DOHH2 (cell line): Measurements from ENCODE around the gene SLC35G2.

Experiments used
- EZH2phosphoT487 ChIP-seq: fragments of 200-600 bp; sonication (generic); IDR thresholded peaks from 2 replicates; pipeline ENCODE4 v1.6.1; 2017; ENCODE audit warnings: borderline replicate concordance, mild to moderate bottlenecking, antibody characterized with exemption, low read length, moderate library complexity, mixed read lengths
- TF ChIP-seq, protein P1 (sequence below): fragments of 200-600 bp; sonication (generic); IDR thresholded peaks from one replicate; pipeline ENCODE4 v1.5.1; 2014; ENCODE audit warnings: antibody characterized with exemption, mild to moderate bottlenecking, low read depth, low read length; ENCODE audit not compliant: poor library complexity, severe bottlenecking

DNA sequence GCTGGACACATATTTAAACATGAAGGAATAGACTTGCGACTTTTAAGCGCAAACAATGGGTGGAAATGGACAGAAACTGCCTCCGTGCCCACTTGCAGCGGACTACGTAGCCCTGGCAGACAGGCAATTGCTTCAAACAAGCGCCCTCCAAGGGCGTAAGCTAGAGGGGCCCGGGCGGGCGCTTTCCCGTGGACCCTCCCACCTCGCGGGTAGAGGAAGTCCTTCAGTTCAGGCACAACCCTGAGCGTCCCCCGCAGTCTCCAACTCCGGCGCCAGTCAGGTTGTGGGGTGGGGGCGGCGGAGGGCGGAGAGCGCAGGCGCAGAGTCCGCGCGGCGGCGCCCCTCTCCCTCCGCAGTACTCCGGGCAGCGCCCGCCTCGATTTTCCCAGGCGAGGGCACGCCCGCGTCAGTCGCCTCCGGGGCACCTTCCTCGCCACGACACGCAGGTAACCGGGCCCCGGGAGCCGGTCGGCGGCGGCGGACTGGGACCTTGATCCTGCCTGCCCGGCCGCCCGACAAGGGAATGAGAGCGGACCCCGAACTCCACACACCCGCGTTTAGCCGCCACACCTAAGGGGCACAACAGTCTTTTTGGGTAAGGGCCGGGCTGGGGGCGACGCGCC is at the start of gene SLC35G2:
- TF ChIP-seq, protein P1, sequence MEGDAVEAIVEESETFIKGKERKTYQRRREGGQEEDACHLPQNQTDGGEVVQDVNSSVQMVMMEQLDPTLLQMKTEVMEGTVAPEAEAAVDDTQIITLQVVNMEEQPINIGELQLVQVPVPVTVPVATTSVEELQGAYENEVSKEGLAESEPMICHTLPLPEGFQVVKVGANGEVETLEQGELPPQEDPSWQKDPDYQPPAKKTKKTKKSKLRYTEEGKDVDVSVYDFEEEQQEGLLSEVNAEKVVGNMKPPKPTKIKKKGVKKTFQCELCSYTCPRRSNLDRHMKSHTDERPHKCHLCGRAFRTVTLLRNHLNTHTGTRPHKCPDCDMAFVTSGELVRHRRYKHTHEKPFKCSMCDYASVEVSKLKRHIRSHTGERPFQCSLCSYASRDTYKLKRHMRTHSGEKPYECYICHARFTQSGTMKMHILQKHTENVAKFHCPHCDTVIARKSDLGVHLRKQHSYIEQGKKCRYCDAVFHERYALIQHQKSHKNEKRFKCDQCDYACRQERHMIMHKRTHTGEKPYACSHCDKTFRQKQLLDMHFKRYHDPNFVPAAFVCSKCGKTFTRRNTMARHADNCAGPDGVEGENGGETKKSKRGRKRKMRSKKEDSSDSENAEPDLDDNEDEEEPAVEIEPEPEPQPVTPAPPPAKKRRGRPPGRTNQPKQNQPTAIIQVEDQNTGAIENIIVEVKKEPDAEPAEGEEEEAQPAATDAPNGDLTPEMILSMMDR, result no peak
- TF ChIP-seq EZH2phosphoT487, result no peak
